Left colon (tissue), 2 donors: ENCODE results near the gene ERBB3. TPM values are rescaled to one million over a fixed set of nuclear protein-coding genes. Genes with fewer than 3 reads are reported as not detected.

Source experiments
- ATAC-seq: fragments of 200-7000 bp; cut with Tn5 transposase; one replicate; pipeline ENCODE4 v1.9.1; 2020; ENCODE audit warnings: mild to moderate bottlenecking, moderate library complexity
- DNase-seq, 2 donors: peaks; one replicate each; pipeline ENCODE4 v3.0.0-alpha.2; 2020
- intact Hi-C, 2 donors: fragments of 100-400 bp; cut with DNase I in 1 of 2; cut with micrococcal nuclease in 1 of 2; formaldehyde crosslinking; loops; one replicate each; pipeline versions ENCODE4 v1.11.2 to v1.14.0; 2022; cut with DNase I, micrococcal nuclease
- total RNA-seq, 2 donors: library from RNA; stranded (reverse); fragmentation: NEBNext Ultra II Directional; extraction: Animal tissue kit (Norgen Biotek cat#: 25700); gene quantifications; one replicate each; pipeline ENCODE4 v1.2.1, GENCODE V29; 2021
- donor health status: DM: no; HTN: no; CAD: no.
- donor health status: DM: yes; HTN: yes; CAD: no.

ERBB3 gene
- total RNA-seq, 2 donors from 2014 or later: 188 to 261 TPM

DNA sequence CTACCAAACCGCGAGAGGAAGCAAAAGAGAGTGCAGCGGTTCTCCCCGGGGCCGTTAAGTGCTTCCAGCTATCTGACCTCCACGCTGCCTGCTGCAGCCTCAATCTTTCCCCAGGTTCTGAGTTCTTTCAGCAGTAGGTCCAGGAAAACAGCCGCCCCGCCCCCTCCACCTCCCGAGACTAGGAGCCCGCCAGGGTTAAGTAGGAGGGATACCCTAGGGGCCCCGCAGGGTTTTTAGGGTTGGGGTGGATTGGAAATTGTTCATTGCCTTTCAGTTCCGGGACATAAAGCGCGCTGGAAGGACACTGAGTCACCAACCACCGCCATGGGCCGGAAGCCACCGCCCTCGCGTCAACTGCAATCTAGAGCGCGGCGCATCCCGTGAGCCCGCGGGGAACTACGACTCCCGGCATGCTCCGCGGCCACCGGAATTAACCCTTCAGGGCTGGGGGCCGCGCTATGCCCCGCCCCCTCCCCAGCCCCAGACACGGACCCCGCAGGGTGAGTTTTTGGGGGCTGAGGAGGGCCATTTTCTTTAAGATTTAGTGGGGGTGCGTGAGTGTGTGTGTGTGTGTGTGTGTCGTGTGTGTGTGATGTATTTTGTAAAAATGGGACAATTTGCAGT lies 72.3 kb downstream of the ERBB3 start, which contains the start of gene MYL6B:
Gene MYL6B, plus strand, starts transcription at position 456 of the 624 bp plus-strand sequence. CDS start 1,332 bp downstream, outside the sequence.
- intact Hi-C loops: no loop called here
- ATAC-seq (peak; percentile 91), DNase-seq (peak; percentile 95 to 97)

Other genes starting within 250 kb of the ERBB3 start
- 1 to 10 TPM; 2.8 to 6.4 TPM for gene MMP19, start 237.2 kb upstream of the ERBB3 start, total RNA-seq
- 10 to 100 TPM; 41.7 to 45.0 TPM for gene PYM1, start 152.3 kb upstream of the ERBB3 start, total RNA-seq
- gene DGKA, start 149.0 kb upstream of the ERBB3 start, total RNA-seq: 100 to 1,000 TPM; 108 to 114 TPM
- 1 to 10 TPM; 2.0 to 5.0 TPM for gene PMEL, start 114.1 kb upstream of the ERBB3 start, total RNA-seq
- gene CDK2, start 113.3 kb upstream of the ERBB3 start, total RNA-seq: 10 to 100 TPM; 10.4 to 19.7 TPM
- gene RAB5B, start 106.1 kb upstream of the ERBB3 start, total RNA-seq: 100 to 1,000 TPM; 149 to 169 TPM
- gene SUOX, start 82.9 kb upstream of the ERBB3 start, total RNA-seq: 10 to 100 TPM; 24.1 to 24.4 TPM
- gene IKZF4, start 59.1 kb upstream of the ERBB3 start, total RNA-seq: 1 to 10 TPM; 3.9 to 5.0 TPM
- gene RPS26, start 38.2 kb upstream of the ERBB3 start, total RNA-seq: 10 to 100 TPM; 54.5 to 73.9 TPM
- gene PA2G4, start 24.4 kb downstream of the ERBB3 start, total RNA-seq: 10 to 100 TPM; 59.6 to 80.9 TPM
- 1,000 to 10,000 TPM; 2,955 to 2,956 TPM for gene RPL41, start 36.5 kb downstream of the ERBB3 start, total RNA-seq
- gene ZC3H10, start 38.1 kb downstream of the ERBB3 start, total RNA-seq: 1 to 10 TPM; 3.5 to 4.1 TPM
- gene ESYT1, start 48.1 kb downstream of the ERBB3 start, total RNA-seq: 10 to 100 TPM; 44.4 to 48.6 TPM
- 10 to 100 TPM; 17.1 to 21.9 TPM for gene MYL6B, start 72.4 kb downstream of the ERBB3 start, total RNA-seq
- 1,000 to 10,000 TPM; 1,832 to 2,224 TPM for gene MYL6, start 78.2 kb downstream of the ERBB3 start, total RNA-seq
- gene SMARCC2, start 109.3 kb downstream of the ERBB3 start, total RNA-seq: 10 to 100 TPM; 81.7 to 85.6 TPM
- gene RNF41, start 141.8 kb downstream of the ERBB3 start, total RNA-seq: 10 to 100 TPM; 31.5 to 35.1 TPM
- gene NABP2, start 144.2 kb downstream of the ERBB3 start, total RNA-seq: 10 to 100 TPM; 23.2 to 29.5 TPM
- 100 to 1,000 TPM; 152 to 244 TPM for gene SLC39A5, start 149.9 kb downstream of the ERBB3 start, total RNA-seq
- 10 to 100 TPM; 47.4 to 54.8 TPM for gene ANKRD52, start 178.2 kb downstream of the ERBB3 start, total RNA-seq
- gene COQ10A, start 186.8 kb downstream of the ERBB3 start, total RNA-seq: 1 to 10 TPM; 4.1 to 5.3 TPM
- gene CS, start 220.2 kb downstream of the ERBB3 start, total RNA-seq: 100 to 1,000 TPM; 304 to 403 TPM
- gene CNPY2, start 235.8 kb downstream of the ERBB3 start, total RNA-seq: 10 to 100 TPM; 70.8 to 90.5 TPM